VCaP (cell line): ENCODE data around the gene PPDPF.

Experiments
- H3K27ac ChIP-seq: fragments of 450-650 bp; 2 replicates; pipeline ENCODE4 v1.5.1; 2017
- CTCF ChIP-seq: fragments of 450-650 bp; conservative IDR thresholded peaks from 2 replicates; pipeline ENCODE4 v1.5.1; 2017; ENCODE audit warnings: mild to moderate bottlenecking, moderate library complexity

Gene PPDPF

GRCh38 chr20:63494084-63494419, 26.5 kb upstream of the PPDPF start:
- H3K27ac ChIP-seq, result no peak overlapping the region
- TF ChIP-seq CTCF, result no peak

- H3K27ac ChIP-seq, result no peak overlapping the region; the same call in 1 of the 2 replicates
- no peak for TF ChIP-seq CTCF
Observed at GRCh38 chr20:63494420-63495166, 26.0 kb upstream of the PPDPF start.

GRCh38 chr20:63495167-63495720, 25.3 kb upstream of the PPDPF start:
- no peak for TF ChIP-seq CTCF

GRCh38 chr20:63495741-63496595, 24.6 kb upstream of the PPDPF start:
- TF ChIP-seq CTCF, result peak; percentile 99
- peak overlapping the region; percentile 93 for H3K27ac ChIP-seq

More at GRCh38 chr20:63495167-63495720, 25.3 kb upstream of the PPDPF start:
- no peak overlapping the region; the same call in 1 of the 2 replicates for H3K27ac ChIP-seq

- TF ChIP-seq CTCF, result no peak
- peak overlapping the region; percentile 93 for H3K27ac ChIP-seq
Observed at GRCh38 chr20:63496596-63497120, 23.9 kb upstream of the PPDPF start.

- peak overlapping the region; percentile 93 for H3K27ac ChIP-seq
- TF ChIP-seq CTCF, result no peak
Observed at GRCh38 chr20:63497138-63497945, 23.2 kb upstream of the PPDPF start.
